Sigmoid colon (tissue), 7 donors: ENCODE data around the gene B3GAT2. TPM values are rescaled to one million over a fixed set of nuclear protein-coding genes. Genes with fewer than 3 reads are reported as not detected.

ENCODE experiments used
- DNase-seq: peaks from one replicate; pipeline ENCODE4 v3.0.0-alpha.2; 2019
- H3K27ac ChIP-seq, 4 donors: fragments of 200-600 bp; sonication (generic); one replicate each; pipeline ENCODE4 v1.5.1; 2016 to 2019; ENCODE audit warnings: mild to moderate bottlenecking in 1 of 4
- H3K27me3 ChIP-seq, 3 donors: fragments of 200-600 bp; sonication (generic); one replicate each; pipeline ENCODE4 v1.5.1; 2019; ENCODE audit warnings: mild to moderate bottlenecking in 1 of 3
- H3K36me3 ChIP-seq, 4 donors: fragments of 200-600 bp; sonication (generic); one replicate each; pipeline ENCODE4 v1.5.1; 2016 to 2019
- H3K4me1 ChIP-seq, 4 donors: fragments of 200-600 bp; sonication (generic); one replicate each; pipeline ENCODE4 v1.5.1; 2017 to 2019
- H3K4me3 ChIP-seq, 4 donors: fragments of 200-600 bp; sonication (generic); one replicate each; pipeline ENCODE4 v1.5.1; 2017 to 2019; ENCODE audit warnings: mild to moderate bottlenecking in 2 of 4, moderate library complexity in 1 of 4
- H3K9me3 ChIP-seq, 4 donors: fragments of 200-600 bp in 3 of 4; sonication (generic) in 3 of 4; one replicate each; pipeline versions ENCODE4 v1.5.1 to v1.6.1; 2013 to 2019
- CTCF ChIP-seq, 4 experiments: fragments of 450-650 bp in 3 of 4; fragments of 200-600 bp in 1 of 4; IDR thresholded peaks; one replicate each; pipeline ENCODE4 v1.5.1; 2016 to 2019; ENCODE audit warnings: antibody characterized with exemption in 4 of 4, mild to moderate bottlenecking in 3 of 4, moderate library complexity in 2 of 4
- EP300 ChIP-seq, 4 donors: sonication (generic); formaldehyde crosslinking; IDR thresholded peaks; one replicate each; pipeline ENCODE4 v1.6.1; 2017; ENCODE audit warnings: antibody characterized with exemption in 4 of 4
- POLR2A ChIP-seq, 2 donors: fragments of 450-650 bp; IDR thresholded peaks; one replicate each; pipeline ENCODE4 v1.6.1; 2016; ENCODE audit warnings: antibody characterized with exemption in 2 of 2, mild to moderate bottlenecking in 2 of 2, moderate library complexity in 2 of 2
- POLR2AphosphoS5 ChIP-seq, 4 donors: sonication (generic); formaldehyde crosslinking; IDR thresholded peaks; one replicate each; pipeline ENCODE4 v1.6.1; 2017; ENCODE audit warnings: antibody characterized with exemption in 4 of 4
- WGBS, 2 donors: extraction: QIAGEN DNeasy Blood & Tissue Kit; methylation state at CpG; one replicate each; pipeline ENCODE4 v1.1.7; 2013; 5-methylcytosine and 5-hydroxymethylcytosine counted together
- intact Hi-C: fragments of 100-400 bp; cut with DNase I; formaldehyde crosslinking; loops from one replicate; pipeline ENCODE4 v1.15.1; 2023
- polyA plus RNA-seq, 3 donors: library from polyadenylated mRNA; stranded (reverse); fragments of 200-250 nt; gene quantifications; one replicate each; pipeline ENCODE4 v1.2.3, GENCODE V29; 2013
- total RNA-seq, 4 donors: library from RNA; depleted of rRNA; stranded (reverse); fragments of >200 nt; gene quantifications; one replicate each; pipeline ENCODE4 v1.1.0, GENCODE V29; 2016
- donor health status: healthy with polysubstance abuse.
- donor health status: Bipolar disorder and iron deficiency.
- donor health status: healthy.

The B3GAT2 gene
- total and polyA plus RNA-seq, 7 donors: under 0.01 to 0.28 (median 0.17) TPM; not detected in 3

GRCh38 chr6:70933853-70934252, 23.0 kb downstream of the B3GAT2 start:
- 75 to 82% methylated on average over 3 of the region's 3 CpGs for WGBS, 2 donors
- no peak for DNase-seq
- intact Hi-C loops: no loop called here

GRCh38 chr6:70905742-70906141, 51.1 kb downstream of the B3GAT2 start:
- intact Hi-C loops: no loop called here
- H3K27ac ChIP-seq: no peak overlapping the region
- WGBS, 2 donors: 84 to 92% methylated on average over 1 of the region's 1 CpG
- no peak for DNase-seq
- H3K9me3 ChIP-seq: no peaks in the 10 kb centered on the region
- no peaks in the 10 kb centered on the region for H3K36me3 ChIP-seq
- no peak overlapping the region for H3K4me3 ChIP-seq
- H3K27me3 ChIP-seq: no peaks in the 10 kb centered on the region
- TF ChIP-seq EP300 (IDR thresholded peaks at IDR 0.05) (no peak), POLR2AphosphoS5 (IDR thresholded peaks at IDR 0.05) (no peak), POLR2A (IDR thresholded peaks at IDR 0.05) (no peak), CTCF (IDR thresholded peaks at IDR 0.05) (no peak)
- no peaks in the 10 kb centered on the region for H3K4me1 ChIP-seq

More at GRCh38 chr6:70933853-70934252, 23.0 kb downstream of the B3GAT2 start:
- Histone ChIP-seq H3K4me1 (no peaks in the 10 kb centered on the region), H3K9me3 (no peaks in the 10 kb centered on the region), H3K4me3 (no peak overlapping the region), H3K27me3 (no peaks in the 10 kb centered on the region), H3K36me3 (no peaks in the 10 kb centered on the region), H3K27ac (no peak overlapping the region)
- no peak for TF ChIP-seq POLR2A (IDR thresholded peaks at IDR 0.05)
- TF ChIP-seq EP300 (IDR thresholded peaks at IDR 0.05): no peak
- TF ChIP-seq POLR2AphosphoS5 (IDR thresholded peaks at IDR 0.05): no peak
- no peak for TF ChIP-seq CTCF (IDR thresholded peaks at IDR 0.05)

GRCh38 chr6:70903665-70904452, 53.0 kb downstream of the B3GAT2 start:
- no peaks in the 10 kb centered on the region for H3K4me1 ChIP-seq
- H3K9me3 ChIP-seq: no peaks in the 10 kb centered on the region
- TF ChIP-seq EP300 (IDR thresholded peaks at IDR 0.05): no peak
- TF ChIP-seq POLR2A (IDR thresholded peaks at IDR 0.05): no peak
- no peak for TF ChIP-seq POLR2AphosphoS5 (IDR thresholded peaks at IDR 0.05)
- no peak for TF ChIP-seq CTCF (IDR thresholded peaks at IDR 0.05)
- no peak overlapping the region for H3K4me3 ChIP-seq
- no peaks in the 10 kb centered on the region for H3K36me3 ChIP-seq
- no peak overlapping the region for H3K27ac ChIP-seq
- WGBS, 2 donors: 66 to 79% methylated on average over 2 of the region's 2 CpGs
- intact Hi-C loops: no loop called here
- H3K27me3 ChIP-seq: no peaks in the 10 kb centered on the region
- no peak for DNase-seq

- WGBS, 2 donors: 69 to 84% methylated on average over 3 of the region's 3 CpGs
- H3K9me3 ChIP-seq: no peaks in the 10 kb centered on the region
- no peak for DNase-seq
- no peaks in the 10 kb centered on the region for H3K36me3 ChIP-seq
- no peak overlapping the region for H3K4me3 ChIP-seq
- no peaks in the 10 kb centered on the region for H3K27me3 ChIP-seq
- TF ChIP-seq CTCF (IDR thresholded peaks at IDR 0.05) (no peak), EP300 (IDR thresholded peaks at IDR 0.05) (no peak), POLR2A (IDR thresholded peaks at IDR 0.05) (no peak), POLR2AphosphoS5 (IDR thresholded peaks at IDR 0.05) (no peak)
- intact Hi-C loops: no loop called here
- no peaks in the 10 kb centered on the region for H3K4me1 ChIP-seq
- H3K27ac ChIP-seq: no peak overlapping the region
Observed at GRCh38 chr6:70901324-70901723, 55.5 kb downstream of the B3GAT2 start.
